Neural progenitor cell (in vitro differentiated cells): ENCODE measurements around the gene IP6K1.

Experiments used
- EZH2 ChIP-seq: fragments of 200-600 bp; sonication (generic); IDR thresholded peaks from 2 replicates; pipeline ENCODE4 v1.6.1; 2017; ENCODE audit warnings: antibody characterized with exemption, mild to moderate bottlenecking, moderate library complexity
- EZH2phosphoT487 ChIP-seq: fragments of 200-600 bp; sonication (generic); IDR thresholded peaks from 2 replicates; pipeline ENCODE4 v1.6.1; 2017; ENCODE audit warnings: antibody characterized with exemption
- TF ChIP-seq, protein P1 (sequence below): fragments of 200-600 bp; sonication (generic); IDR thresholded peaks from 2 replicates; pipeline ENCODE4 v1.5.1; 2017; ENCODE audit warnings: antibody characterized with exemption, mild to moderate bottlenecking

- no peak for TF ChIP-seq EZH2phosphoT487
- TF ChIP-seq, protein P1, sequence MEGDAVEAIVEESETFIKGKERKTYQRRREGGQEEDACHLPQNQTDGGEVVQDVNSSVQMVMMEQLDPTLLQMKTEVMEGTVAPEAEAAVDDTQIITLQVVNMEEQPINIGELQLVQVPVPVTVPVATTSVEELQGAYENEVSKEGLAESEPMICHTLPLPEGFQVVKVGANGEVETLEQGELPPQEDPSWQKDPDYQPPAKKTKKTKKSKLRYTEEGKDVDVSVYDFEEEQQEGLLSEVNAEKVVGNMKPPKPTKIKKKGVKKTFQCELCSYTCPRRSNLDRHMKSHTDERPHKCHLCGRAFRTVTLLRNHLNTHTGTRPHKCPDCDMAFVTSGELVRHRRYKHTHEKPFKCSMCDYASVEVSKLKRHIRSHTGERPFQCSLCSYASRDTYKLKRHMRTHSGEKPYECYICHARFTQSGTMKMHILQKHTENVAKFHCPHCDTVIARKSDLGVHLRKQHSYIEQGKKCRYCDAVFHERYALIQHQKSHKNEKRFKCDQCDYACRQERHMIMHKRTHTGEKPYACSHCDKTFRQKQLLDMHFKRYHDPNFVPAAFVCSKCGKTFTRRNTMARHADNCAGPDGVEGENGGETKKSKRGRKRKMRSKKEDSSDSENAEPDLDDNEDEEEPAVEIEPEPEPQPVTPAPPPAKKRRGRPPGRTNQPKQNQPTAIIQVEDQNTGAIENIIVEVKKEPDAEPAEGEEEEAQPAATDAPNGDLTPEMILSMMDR = no peak
- TF ChIP-seq EZH2 = no peak
These were observed 83.7 kb downstream of the IP6K1 start for GRCh38 chr3:49702672-49703071.
